H1 (cell line): ENCODE measurements around the gene UNC93A. TPM values are rescaled to one million over a fixed set of nuclear protein-coding genes. Genes with fewer than 3 reads are reported as not detected.
"Not testable (repeated sequence)": the region's sequence is repeated elsewhere in the genome, so short reads cannot be mapped to it uniquely, and the experiment has no call there.

Experiments used
- CTCF ChIA-PET: fragments of 300-600 bp; sonication (Branson Sonifier 250); formaldehyde crosslinking; loops from one replicate; lab custom pipeline; 2021; ENCODE audit not compliant: partially characterized antibody; lab: Charles Lee
- POLR2A ChIA-PET: fragments of 300-600 bp; sonication (Branson Sonifier 250); formaldehyde crosslinking; loops from one replicate; lab custom pipeline; 2021; ENCODE audit warnings: inconsistent platforms; ENCODE audit not compliant: partially characterized antibody; lab: Charles Lee
- DNase-seq, 2 experiments: peaks; one replicate each; pipeline versions ENCODE4 v3.0.0 to v3.0.0-alpha.2; 2010 to 2022; ENCODE audit warnings: low spot score in 2 of 2, low read depth in 1 of 2, mixed read lengths in 1 of 2
- FAIRE-seq: peaks from 2 replicates; lab custom pipeline; 2011; peaks lifted over from hg19 to GRCh38; lab: Jason Lieb, UNC
- H2AFZ ChIP-seq: 2 replicates; pipeline ENCODE4 v1.8.1; 2012; ENCODE audit warnings: low read length, inconsistent platforms
- H2AK5ac ChIP-seq: 2 replicates; pipeline ENCODE4 v1.6.1; 2013; ENCODE audit warnings: low read depth, low read length
- H2BK120ac ChIP-seq: replicated peaks from 2 replicates; pipeline ENCODE3; 2013; ENCODE audit warnings: low read depth, low read length, inconsistent platforms
- H2BK12ac ChIP-seq: 2 replicates; pipeline ENCODE4 v1.6.1; 2013; ENCODE audit warnings: low read depth, low read length
- H2BK15ac ChIP-seq: 2 replicates; pipeline ENCODE4 v1.6.1; 2013; ENCODE audit warnings: low read length
- H2BK20ac ChIP-seq: 2 replicates; pipeline ENCODE4 v1.6.1; 2013; ENCODE audit warnings: low read length
- H2BK5ac ChIP-seq: 2 replicates; pipeline ENCODE4 v1.6.1; 2013; ENCODE audit warnings: low read depth, low read length
- H3K14ac ChIP-seq: 2 replicates; pipeline ENCODE4 v1.6.1; 2013; ENCODE audit warnings: inconsistent platforms; ENCODE audit not compliant: insufficient read length
- H3K18ac ChIP-seq: 2 replicates; pipeline ENCODE4 v1.6.1; 2013; ENCODE audit warnings: low read length; ENCODE audit errors: extremely low read depth
- H3K23ac ChIP-seq: 2 replicates; pipeline ENCODE4 v1.6.1; 2013; ENCODE audit warnings: inconsistent platforms; ENCODE audit not compliant: insufficient read length
- H3K23me2 ChIP-seq: 2 replicates; pipeline ENCODE4 v1.6.1; 2013; ENCODE audit warnings: low read depth, low read length
- H3K27ac ChIP-seq: 2 replicates; pipeline ENCODE4 v1.6.1; 2011; ENCODE audit warnings: low read depth, low read length, inconsistent platforms
- H3K27me3 ChIP-seq, 4 experiments: replicated peaks in 1 of 4; 1 replicate in 1 of 4; 2 replicates in 3 of 4; pipeline versions ENCODE4 v1.6.1 to v1.8.1; 2011 to 2013; ENCODE audit warnings: low read length in 3 of 4, mild to moderate bottlenecking in 3 of 4, inconsistent platforms in 2 of 4, mixed read lengths in 2 of 4, moderate library complexity in 1 of 4; ENCODE audit not compliant: control insufficient read depth in 3 of 4, insufficient read depth in 3 of 4; ENCODE audit errors: extremely low read depth in 1 of 4
- H3K36me3 ChIP-seq, 4 experiments: 2 replicates each; pipeline versions ENCODE4 v1.6.1 to v1.8.1; 2011 to 2013; ENCODE audit warnings: mild to moderate bottlenecking in 4 of 4, low read length in 3 of 4, moderate library complexity in 2 of 4, control low read depth in 1 of 4, inconsistent platforms in 1 of 4; ENCODE audit not compliant: insufficient read depth in 4 of 4, control insufficient read depth in 2 of 4
- H3K4ac ChIP-seq: replicated peaks from 2 replicates; pipeline ENCODE3; 2013; ENCODE audit warnings: low read length, low read depth, mixed read lengths, inconsistent platforms; ENCODE audit not compliant: insufficient read length
- H3K4me1 ChIP-seq, 4 experiments: replicated peaks in 1 of 4; 1 replicate in 1 of 4; 2 replicates in 3 of 4; pipeline versions ENCODE4 v1.6.1 to v1.8.1; 2011 to 2013; ENCODE audit warnings: low read length in 3 of 4, inconsistent platforms in 2 of 4, mixed read lengths in 1 of 4; ENCODE audit not compliant: insufficient read depth in 4 of 4, control insufficient read depth in 3 of 4
- H3K4me2 ChIP-seq, 2 experiments: 2 replicates each; pipeline versions ENCODE4 v1.6.1 to v1.8.1; 2011 to 2013; ENCODE audit warnings: low read depth in 2 of 2, low read length in 2 of 2, control low read depth in 1 of 2, inconsistent platforms in 1 of 2, mild to moderate bottlenecking in 1 of 2; ENCODE audit not compliant: insufficient read depth in 1 of 2
- H3K4me3 ChIP-seq, 4 experiments: fragments of 200-600, 300-600 bp in 1 of 4; sonication (generic), shearing (Covaris generic), sonication (Bioruptor Twin) in 1 of 4; 2 replicates each; pipeline versions ENCODE4 v1.5.1 to v1.8.1; 2011 to 2016; ENCODE audit warnings: low read length in 4 of 4, low read depth in 3 of 4, control low read depth in 2 of 4, inconsistent platforms in 2 of 4, mild to moderate bottlenecking in 2 of 4, mixed read lengths in 1 of 4, moderate library complexity in 1 of 4; ENCODE audit not compliant: insufficient read depth in 2 of 4; ENCODE audit errors: extremely low read depth in 1 of 4
- H3K56ac ChIP-seq: replicated peaks from 2 replicates; pipeline ENCODE3; 2013; ENCODE audit warnings: low read depth, mild to moderate bottlenecking, mixed read lengths, low read length, inconsistent platforms; ENCODE audit not compliant: insufficient read length
- H3K79me1 ChIP-seq: 2 replicates; pipeline ENCODE4 v1.6.1; 2013; ENCODE audit warnings: low read depth, low read length, control low read depth
- H3K79me2 ChIP-seq, 2 experiments: 2 replicates each; pipeline versions ENCODE4 v1.6.1 to v1.8.1; 2012 to 2013; ENCODE audit warnings: low read length in 2 of 2, mild to moderate bottlenecking in 2 of 2, inconsistent platforms in 1 of 2; ENCODE audit not compliant: insufficient read depth in 2 of 2, control insufficient read depth in 1 of 2
- H3K9ac ChIP-seq, 4 experiments: replicated peaks in 1 of 4; 1 replicate in 1 of 4; 2 replicates in 3 of 4; pipeline versions ENCODE4 v1.6.1 to v1.8.1; 2011 to 2013; ENCODE audit warnings: low read depth in 3 of 4, low read length in 3 of 4, control low read depth in 2 of 4, mild to moderate bottlenecking in 2 of 4, moderate library complexity in 2 of 4, inconsistent platforms in 1 of 4; ENCODE audit errors: extremely low read depth in 1 of 4
- H3K9me3 ChIP-seq, 2 experiments: 2 replicates each; pipeline versions ENCODE4 v1.6.1 to v1.8.1; 2012 to 2013; ENCODE audit warnings: mild to moderate bottlenecking in 2 of 2, moderate library complexity in 2 of 2, control low read depth in 1 of 2, inconsistent platforms in 1 of 2, low read depth in 1 of 2, low read length in 1 of 2, mixed read lengths in 1 of 2; ENCODE audit not compliant: insufficient read depth in 2 of 2
- H4K20me1 ChIP-seq, 2 experiments: replicated peaks in 1 of 2; 2 replicates each; pipeline versions ENCODE3 to v1.8.1; 2011 to 2013; ENCODE audit warnings: inconsistent platforms in 2 of 2, low read length in 2 of 2, mild to moderate bottlenecking in 1 of 2; ENCODE audit not compliant: insufficient read depth in 2 of 2, control insufficient read depth in 1 of 2
- H4K5ac ChIP-seq: 2 replicates; pipeline ENCODE4 v1.6.1; 2013; ENCODE audit warnings: low read length, low read depth, mixed read lengths, inconsistent platforms; ENCODE audit not compliant: insufficient read length
- H4K8ac ChIP-seq: 2 replicates; pipeline ENCODE4 v1.8.0; 2013; ENCODE audit warnings: mild to moderate bottlenecking, moderate library complexity, low read length, inconsistent platforms; ENCODE audit not compliant: insufficient read depth; ENCODE audit errors: extremely low read depth
- H4K91ac ChIP-seq: replicated peaks from 2 replicates; pipeline ENCODE3; 2013; ENCODE audit warnings: low read length, mixed read lengths, inconsistent platforms; ENCODE audit not compliant: insufficient read length
- WGBS, 2 experiments: shearing (Covaris generic) in 1 of 2; methylation state at CpG; one replicate each; pipeline versions ENCODE4 v1.1.6 to v1.1.7; 2013 to 2015; ENCODE audit warnings: low lambda C conversion rate in 2 of 2, mixed read lengths in 2 of 2, inconsistent platforms in 1 of 2, low coverage in 1 of 2, missing lambda C conversion rate in 1 of 2; ENCODE audit not compliant: insufficient replicate concordance in 2 of 2, insufficient coverage in 1 of 2, insufficient read length in 1 of 2; ENCODE audit errors: extremely low coverage in 1 of 2, missing lambda C conversion rate in 1 of 2; 5-methylcytosine and 5-hydroxymethylcytosine counted together
- polyA plus RNA-seq, 7 experiments: library from polyadenylated mRNA; depleted of rRNA in 3 of 7; stranded (reverse) in 5 of 7; unstranded in 2 of 7; fragments of >200 nt in 5 of 7; fragments of 200-250 nt in 2 of 7; gene quantifications; 1 replicate in 5 of 7; 2 replicates in 1 of 7; 4 replicates in 1 of 7; pipeline versions ENCODE4 v1.2.1 to v1.2.3, GENCODE V29; 2011 to 2013; ENCODE audit warnings: missing spikeins in 2 of 7, mixed read lengths in 2 of 7
- total RNA-seq: library from RNA; stranded (reverse); fragmentation: NEBNext Ultra II Directional; extraction: Animal tissue kit (Norgen Biotek cat#: 25700); gene quantifications from 2 replicates; pipeline ENCODE4 v1.2.1, GENCODE V29; 2021

The UNC93A gene
- total and polyA plus RNA-seq, 2 of the 8 experiments (the other 6 are each of a cell fraction or from before 2014, with no cell fraction given), result 0.39 TPM; not detected in 1

- FAIRE-seq, H2BK5ac ChIP-seq, DNase-seq, H2BK15ac ChIP-seq, H3K27ac ChIP-seq, H3K79me2 ChIP-seq, H3K4me1 ChIP-seq, H3K4me2 ChIP-seq, H3K27me3 ChIP-seq, H3K9ac ChIP-seq, H4K8ac ChIP-seq, H2BK12ac ChIP-seq, H3K4me3 ChIP-seq, H3K4ac ChIP-seq, H3K23me2 ChIP-seq, H2BK20ac ChIP-seq, H4K5ac ChIP-seq, H2AFZ ChIP-seq, H3K79me1 ChIP-seq, H3K9me3 ChIP-seq, H4K91ac ChIP-seq, H3K18ac ChIP-seq, POLR2A ChIA-PET, H2AK5ac ChIP-seq, H2BK120ac ChIP-seq, H3K56ac ChIP-seq, H3K14ac ChIP-seq, H4K20me1 ChIP-seq, H3K36me3 ChIP-seq, H3K23ac ChIP-seq: not testable (repeated sequence)
- CTCF ChIA-PET, result interaction anchor here (0.9 to 4.5 kb wide), 11 partner anchors 10 to 479 kb away, joined by 3 to 27 read pairs (median 5); no protein-coding TSS in a partner anchor
- 85% methylated on average over 1 of the region's 2 CpGs; no CpG with 5 or more reads in 1 of the 2 experiments for WGBS, 2 experiments
Measured at GRCh38 chr6:167289291-167289690, 1.8 kb upstream of the UNC93A start.
